Right atrium auricular region (tissue), 2 donors: ENCODE results near the gene HERC2. TPM values are rescaled to one million over a fixed set of nuclear protein-coding genes. Genes with fewer than 3 reads are reported as not detected.
A peak's percentile ranks its signal among the peaks of the same experiment; 100 is the strongest.
"Not testable (repeated sequence)": the region's sequence is repeated elsewhere in the genome, so short reads cannot be mapped to it uniquely, and the experiment has no call there.

Experiments used
- DNase-seq: peaks from one replicate; pipeline ENCODE4 v3.0.0-alpha.2; 2019; ENCODE audit warnings: low spot score
- H3K27ac ChIP-seq, 2 donors: fragments of 200-600 bp; sonication (generic); 1 replicate in 1 of 2; 2 replicates in 1 of 2; pipeline ENCODE4 v1.5.1; 2016 to 2019
- H3K27me3 ChIP-seq, 2 donors: fragments of 200-600 bp; sonication (generic); one replicate each; pipeline versions ENCODE4 v1.5.1 to v1.6.0; 2017 to 2019
- H3K36me3 ChIP-seq: fragments of 200-600 bp; sonication (generic); one replicate; pipeline ENCODE4 v1.5.1; 2016
- H3K4me1 ChIP-seq, 2 donors: fragments of 200-600 bp; sonication (generic); one replicate each; pipeline versions ENCODE4 v1.5.1 to v1.6.0; 2017 to 2019
- H3K4me3 ChIP-seq, 2 donors: fragments of 200-600 bp; sonication (generic); 1 replicate in 1 of 2; 2 replicates in 1 of 2; pipeline ENCODE4 v1.5.1; 2017 to 2019; ENCODE audit warnings: mild to moderate bottlenecking in 1 of 2, moderate library complexity in 1 of 2
- H3K9me3 ChIP-seq, 2 donors: fragments of 200-600 bp; sonication (generic); one replicate each; pipeline ENCODE4 v1.5.1; 2019
- CTCF ChIP-seq, 2 donors: fragments of 200-600 bp; sonication (generic); IDR thresholded peaks; one replicate each; pipeline ENCODE4 v1.5.1; 2019; ENCODE audit warnings: antibody characterized with exemption in 2 of 2
- total RNA-seq, 2 donors: library from RNA; depleted of rRNA; stranded (reverse); fragments of >200 nt; gene quantifications; one replicate each; pipeline ENCODE4 v1.1.0, GENCODE V29; 2016

The HERC2 gene
- total RNA-seq, 2 donors from 2014 or later, result 50.8 to 62.4 TPM

GRCh38 chr15:28228990-28229640, 92.9 kb downstream of the HERC2 start:
- H3K27ac ChIP-seq, DNase-seq, H3K4me1 ChIP-seq, H3K27me3 ChIP-seq, H3K4me3 ChIP-seq, H3K9me3 ChIP-seq: not testable (repeated sequence)
- peaks cover 23% of the 10 kb centered on the region for H3K36me3 ChIP-seq

- no peak for DNase-seq
- H3K36me3 ChIP-seq, result peaks cover 23% of the 10 kb centered on the region
- TF ChIP-seq CTCF (IDR thresholded peaks at IDR 0.05), result no peak
- no peaks in the 10 kb centered on the region for H3K4me1 ChIP-seq
- H3K9me3 ChIP-seq, result no peaks in the 10 kb centered on the region
- H3K4me3 ChIP-seq, result no peak overlapping the region
- no peak overlapping the region for H3K27ac ChIP-seq
- H3K27me3 ChIP-seq, result no peaks in the 10 kb centered on the region
Measured at GRCh38 chr15:28228096-28228495, 93.9 kb downstream of the HERC2 start.

GRCh38 chr15:28227303-28227702, 94.7 kb downstream of the HERC2 start:
- peak; percentile 22 to 43 for TF ChIP-seq CTCF (IDR thresholded peaks at IDR 0.05)
- H3K9me3 ChIP-seq, DNase-seq, H3K4me3 ChIP-seq, H3K4me1 ChIP-seq, H3K27me3 ChIP-seq, H3K27ac ChIP-seq: not testable (repeated sequence)
- H3K36me3 ChIP-seq, result peaks cover 23% of the 10 kb centered on the region

- not testable (repeated sequence) for H3K27ac ChIP-seq, H3K4me1 ChIP-seq, DNase-seq, H3K27me3 ChIP-seq, H3K4me3 ChIP-seq, H3K9me3 ChIP-seq
- peaks cover 45% of the 10 kb centered on the region for H3K36me3 ChIP-seq
Measured at GRCh38 chr15:28222612-28223011, 99.4 kb downstream of the HERC2 start.

- not testable (repeated sequence) for H3K4me3 ChIP-seq, H3K9me3 ChIP-seq, H3K27ac ChIP-seq, H3K27me3 ChIP-seq, H3K4me1 ChIP-seq, DNase-seq
- H3K36me3 ChIP-seq, result peaks cover 41% of the 10 kb centered on the region
Measured at GRCh38 chr15:28221696-28222095, 100.3 kb downstream of the HERC2 start.

- no peak for TF ChIP-seq CTCF (IDR thresholded peaks at IDR 0.05)
- H3K4me3 ChIP-seq, result no peak overlapping the region
- no peaks in the 10 kb centered on the region for H3K27me3 ChIP-seq
- no peak for DNase-seq
- H3K4me1 ChIP-seq, result no peaks in the 10 kb centered on the region
- no peaks in the 10 kb centered on the region for H3K9me3 ChIP-seq
- no peak overlapping the region for H3K27ac ChIP-seq
- H3K36me3 ChIP-seq, result peaks cover 43% of the 10 kb centered on the region
Measured at GRCh38 chr15:28219116-28219515, 102.9 kb downstream of the HERC2 start.

- not testable (repeated sequence) for H3K4me3 ChIP-seq, DNase-seq, H3K27me3 ChIP-seq, H3K9me3 ChIP-seq, H3K4me1 ChIP-seq, H3K27ac ChIP-seq
- peaks cover 46% of the 10 kb centered on the region for H3K36me3 ChIP-seq
Measured at GRCh38 chr15:28216946-28217546, 104.9 kb downstream of the HERC2 start.

- H3K4me3 ChIP-seq, H3K27ac ChIP-seq, H3K4me1 ChIP-seq, DNase-seq, H3K27me3 ChIP-seq, H3K9me3 ChIP-seq: not testable (repeated sequence)
- peaks cover 48% of the 10 kb centered on the region for H3K36me3 ChIP-seq
Measured at GRCh38 chr15:28215521-28215920, 106.5 kb downstream of the HERC2 start.

GRCh38 chr15:28214006-28214790, 107.8 kb downstream of the HERC2 start:
- not testable (repeated sequence) for H3K4me1 ChIP-seq, DNase-seq, H3K4me3 ChIP-seq, H3K27me3 ChIP-seq, H3K9me3 ChIP-seq, H3K27ac ChIP-seq
- H3K36me3 ChIP-seq, result peaks cover 39% of the 10 kb centered on the region

- H3K9me3 ChIP-seq, result not testable (repeated sequence)
- H3K36me3 ChIP-seq, result peaks cover 31% of the 10 kb centered on the region
Measured at GRCh38 chr15:28213393-28213792, 108.6 kb downstream of the HERC2 start.

More at GRCh38 chr15:28213393-28213792, 108.6 kb downstream of the HERC2 start:
- not testable (repeated sequence) for H3K4me3 ChIP-seq, H3K4me1 ChIP-seq, H3K27ac ChIP-seq, DNase-seq, H3K27me3 ChIP-seq
